Measurements from ENCODE around the gene RAB29.

Gene RAB29

DNA sequence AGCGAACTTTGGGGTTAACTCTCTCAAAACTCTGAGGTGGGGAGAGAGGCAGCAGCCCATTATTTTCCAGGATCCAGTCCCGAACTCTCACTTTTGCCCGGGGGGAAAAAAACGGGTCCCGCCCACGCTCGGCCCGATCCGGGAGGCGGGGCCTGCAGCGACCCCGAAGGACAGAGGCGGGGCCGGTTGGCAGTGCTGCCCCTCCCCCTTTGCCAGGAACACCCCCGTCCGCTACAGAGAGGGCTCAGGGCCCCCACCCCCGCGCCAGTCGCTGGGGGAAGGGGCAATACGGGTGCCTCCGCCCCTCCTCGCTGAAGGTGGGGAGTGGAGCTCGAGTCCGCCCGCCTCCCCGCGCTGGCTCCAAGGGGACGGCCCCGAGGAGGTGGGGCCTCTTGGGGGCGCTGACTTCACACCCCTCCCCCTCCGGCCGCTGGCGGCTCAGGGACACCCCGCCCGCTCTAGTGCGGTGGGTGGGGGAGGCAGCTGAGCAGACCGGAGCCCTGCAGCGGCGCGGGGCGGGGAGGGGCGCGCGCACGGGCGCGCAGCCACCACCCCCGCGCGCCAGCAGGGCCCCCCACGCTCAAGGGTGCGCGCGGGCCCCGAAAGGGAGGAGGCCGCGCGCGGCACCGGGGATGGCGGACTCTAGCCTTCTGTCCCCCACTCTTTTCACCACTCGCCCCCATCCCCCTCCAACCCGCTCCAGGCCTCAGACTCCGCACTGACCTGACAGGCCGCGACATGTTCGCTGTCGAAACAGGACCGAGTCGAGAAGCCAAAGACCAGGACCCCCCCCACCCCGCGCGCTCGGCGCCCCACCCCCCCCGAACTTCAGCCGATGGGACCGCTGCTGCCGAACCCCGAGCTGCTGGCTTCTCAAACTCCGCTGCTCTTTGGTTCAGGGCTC is 25.8 kb downstream of the RAB29 start:
- TF ChIP-seq, protein P1, sequence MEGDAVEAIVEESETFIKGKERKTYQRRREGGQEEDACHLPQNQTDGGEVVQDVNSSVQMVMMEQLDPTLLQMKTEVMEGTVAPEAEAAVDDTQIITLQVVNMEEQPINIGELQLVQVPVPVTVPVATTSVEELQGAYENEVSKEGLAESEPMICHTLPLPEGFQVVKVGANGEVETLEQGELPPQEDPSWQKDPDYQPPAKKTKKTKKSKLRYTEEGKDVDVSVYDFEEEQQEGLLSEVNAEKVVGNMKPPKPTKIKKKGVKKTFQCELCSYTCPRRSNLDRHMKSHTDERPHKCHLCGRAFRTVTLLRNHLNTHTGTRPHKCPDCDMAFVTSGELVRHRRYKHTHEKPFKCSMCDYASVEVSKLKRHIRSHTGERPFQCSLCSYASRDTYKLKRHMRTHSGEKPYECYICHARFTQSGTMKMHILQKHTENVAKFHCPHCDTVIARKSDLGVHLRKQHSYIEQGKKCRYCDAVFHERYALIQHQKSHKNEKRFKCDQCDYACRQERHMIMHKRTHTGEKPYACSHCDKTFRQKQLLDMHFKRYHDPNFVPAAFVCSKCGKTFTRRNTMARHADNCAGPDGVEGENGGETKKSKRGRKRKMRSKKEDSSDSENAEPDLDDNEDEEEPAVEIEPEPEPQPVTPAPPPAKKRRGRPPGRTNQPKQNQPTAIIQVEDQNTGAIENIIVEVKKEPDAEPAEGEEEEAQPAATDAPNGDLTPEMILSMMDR (IDR thresholded peaks at IDR 0.05; ENCODE audit: extremely low read depth, insufficient read depth, missing control alignments) = no peak
- peak; percentile 97 for DNase-seq (ENCODE audit: low spot score)
- in situ Hi-C loops (cut with MboI; ENCODE audit: low pct_unique_long_range_greater_than_20kb, low sequenced_read_pairs, unreplicated experiment) = no loop called here

DNA sequence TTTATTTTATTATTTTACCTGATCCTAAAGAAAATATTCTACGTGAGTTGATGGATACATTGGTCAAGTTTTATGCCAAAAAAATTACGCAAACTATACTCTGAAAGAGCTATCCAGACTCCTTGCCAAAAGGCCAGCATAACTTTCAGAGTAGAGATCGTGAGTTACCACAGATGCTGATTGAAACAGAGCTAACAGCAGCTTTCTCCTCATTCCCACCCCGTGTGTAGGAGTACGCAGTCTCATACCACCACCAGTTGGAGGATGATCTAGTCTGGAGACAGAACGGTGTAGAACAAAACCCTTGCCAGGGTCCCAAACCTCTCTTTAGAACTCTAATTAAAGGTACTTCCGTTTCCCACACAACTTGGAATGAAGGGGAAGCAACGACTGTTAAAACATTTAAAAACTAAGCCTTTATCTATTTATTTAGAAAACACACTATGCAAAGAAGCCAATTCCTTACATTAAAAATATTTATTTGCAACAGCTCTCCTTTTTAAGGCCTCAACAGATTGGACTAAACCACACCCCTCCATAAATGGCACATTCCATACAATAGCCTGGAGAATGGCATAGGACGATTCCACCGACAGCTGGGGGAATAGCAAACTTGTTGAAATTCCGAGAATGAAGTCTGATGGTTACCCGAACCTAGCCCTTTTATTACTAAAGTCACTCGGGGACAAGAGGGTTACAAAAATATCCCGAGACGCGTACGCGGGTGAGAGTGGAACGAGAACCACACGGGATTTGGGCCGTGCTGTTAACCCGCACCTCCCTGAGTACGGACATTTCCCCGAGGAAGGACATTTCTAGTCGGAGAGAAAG is 26.7 kb downstream of the RAB29 start:
- in situ Hi-C loops (cut with MboI; ENCODE audit: low pct_unique_long_range_greater_than_20kb, low sequenced_read_pairs, unreplicated experiment) = no loop called here
- TF ChIP-seq, protein P1 (IDR thresholded peaks at IDR 0.05; ENCODE audit: extremely low read depth, insufficient read depth, missing control alignments) = no peak
- no peak for DNase-seq (ENCODE audit: low spot score)

DNA sequence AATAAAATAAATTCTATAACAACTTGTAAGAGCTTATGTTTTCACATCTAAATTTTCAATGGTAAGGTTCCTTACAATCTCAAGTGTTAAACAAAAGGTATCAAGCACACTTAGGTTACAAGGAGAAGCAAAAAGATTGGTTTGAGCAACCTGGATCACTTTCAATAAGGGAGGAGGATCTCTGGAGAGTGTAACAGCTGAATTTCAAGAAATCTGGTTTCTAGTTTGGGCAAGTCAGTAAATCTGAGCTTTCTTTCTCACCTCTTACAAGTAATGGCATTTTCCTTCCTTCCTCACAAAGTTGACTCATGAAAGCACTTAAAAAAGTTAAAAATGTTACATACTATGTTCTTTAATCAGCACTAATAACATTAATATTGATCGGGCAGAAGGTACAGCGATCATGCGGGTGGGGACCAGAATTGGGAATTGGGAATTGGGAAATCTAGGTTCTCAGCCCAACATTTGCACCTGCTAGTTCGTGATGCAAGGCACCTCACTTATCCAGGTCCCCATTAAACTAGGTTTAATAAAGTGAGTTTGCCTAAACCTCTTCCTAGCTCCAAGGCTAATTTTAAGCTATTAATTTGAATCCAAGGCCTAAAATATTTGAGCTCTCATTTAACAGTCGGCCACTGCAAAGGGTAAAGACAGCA is 28.4 kb downstream of the RAB29 start:
- no peak for DNase-seq (ENCODE audit: low spot score)
- TF ChIP-seq, protein P1 (IDR thresholded peaks at IDR 0.05; ENCODE audit: extremely low read depth, insufficient read depth, missing control alignments) = no peak
- in situ Hi-C loops (cut with MboI; ENCODE audit: low pct_unique_long_range_greater_than_20kb, low sequenced_read_pairs, unreplicated experiment) = no loop called here

DNA sequence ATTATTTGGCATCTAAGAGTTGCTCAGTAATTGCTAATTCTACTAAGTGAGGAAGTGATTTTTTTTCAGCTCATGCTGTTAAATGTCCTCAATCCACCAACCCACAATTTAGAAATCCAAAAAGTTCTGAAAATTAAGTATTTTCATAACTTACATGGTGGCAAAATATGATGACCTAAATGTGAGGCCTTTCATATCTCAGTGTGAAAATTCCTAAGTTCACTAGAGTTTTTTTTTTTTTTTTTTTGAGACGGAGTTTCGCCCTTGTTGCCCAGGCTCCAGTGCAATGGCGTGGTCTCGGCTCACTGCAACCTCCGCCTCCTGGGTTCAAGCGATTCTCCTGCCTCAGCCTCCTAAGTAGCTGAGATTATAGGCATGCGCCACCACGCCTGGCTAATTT is 30.9 kb downstream of the RAB29 start:
- DNase-seq (ENCODE audit: low spot score) = no peak
- TF ChIP-seq, protein P1 (IDR thresholded peaks at IDR 0.05; ENCODE audit: extremely low read depth, insufficient read depth, missing control alignments) = no peak
- in situ Hi-C loops (cut with MboI; ENCODE audit: low pct_unique_long_range_greater_than_20kb, low sequenced_read_pairs, unreplicated experiment) = no loop called here

DNA sequence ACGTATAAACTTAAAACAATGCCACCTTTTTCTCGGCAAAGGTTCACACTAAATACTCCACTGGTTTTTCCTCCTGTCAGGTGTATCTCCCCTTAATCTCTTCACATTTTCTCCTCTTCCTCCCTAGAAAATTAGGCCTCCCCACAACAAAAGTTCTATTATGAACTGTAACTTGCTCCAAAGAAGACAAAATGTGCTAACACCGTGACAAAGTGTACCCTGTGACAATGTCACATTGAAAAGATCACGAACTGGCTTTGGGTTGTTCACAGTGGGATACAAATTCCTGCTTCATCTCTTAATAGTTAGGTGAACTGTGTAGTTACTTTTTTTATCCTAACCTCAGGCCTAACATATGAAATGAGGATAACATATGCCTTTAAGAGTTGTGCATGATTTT is 31.3 kb downstream of the RAB29 start:
- DNase-seq (ENCODE audit: low spot score) = no peak
- TF ChIP-seq, protein P1 (IDR thresholded peaks at IDR 0.05; ENCODE audit: extremely low read depth, insufficient read depth, missing control alignments) = no peak
- in situ Hi-C loops (cut with MboI; ENCODE audit: low pct_unique_long_range_greater_than_20kb, low sequenced_read_pairs, unreplicated experiment) = no loop called here

DNA sequence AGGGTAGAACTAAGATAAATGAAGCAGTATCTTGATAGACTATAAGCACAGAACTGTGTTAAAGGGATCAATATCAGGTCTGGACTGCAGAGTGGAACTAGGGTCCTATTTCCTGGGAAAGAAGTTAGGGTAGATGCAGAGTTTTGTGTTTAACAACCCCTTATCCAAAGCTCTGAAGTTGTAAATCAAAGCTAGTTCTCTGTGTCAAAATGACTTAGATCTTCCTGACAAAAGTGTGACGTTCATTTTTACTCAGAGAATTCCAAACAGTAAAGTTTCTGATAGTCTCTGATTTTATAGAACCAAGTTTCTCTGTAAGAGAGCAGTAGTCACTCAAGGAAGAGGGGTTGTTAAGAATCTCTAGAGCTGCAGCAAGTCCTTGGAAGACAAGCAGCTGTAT is 33.6 kb downstream of the RAB29 start:
- TF ChIP-seq, protein P1 (IDR thresholded peaks at IDR 0.05; ENCODE audit: extremely low read depth, insufficient read depth, missing control alignments) = no peak
- no peak for DNase-seq (ENCODE audit: low spot score)
- in situ Hi-C loops (cut with MboI; ENCODE audit: low pct_unique_long_range_greater_than_20kb, low sequenced_read_pairs, unreplicated experiment) = no loop called here
